Measurements from ENCODE around the gene INSM2. TPM values are rescaled to one million over a fixed set of nuclear protein-coding genes. Genes with fewer than 3 reads are reported as not detected.

Gene INSM2
- total and polyA plus RNA-seq, 2 of the 13 experiments (the other 11 are each of a cell fraction or from before 2014, with no cell fraction given): not detected

- TF ChIP-seq, protein P1, sequence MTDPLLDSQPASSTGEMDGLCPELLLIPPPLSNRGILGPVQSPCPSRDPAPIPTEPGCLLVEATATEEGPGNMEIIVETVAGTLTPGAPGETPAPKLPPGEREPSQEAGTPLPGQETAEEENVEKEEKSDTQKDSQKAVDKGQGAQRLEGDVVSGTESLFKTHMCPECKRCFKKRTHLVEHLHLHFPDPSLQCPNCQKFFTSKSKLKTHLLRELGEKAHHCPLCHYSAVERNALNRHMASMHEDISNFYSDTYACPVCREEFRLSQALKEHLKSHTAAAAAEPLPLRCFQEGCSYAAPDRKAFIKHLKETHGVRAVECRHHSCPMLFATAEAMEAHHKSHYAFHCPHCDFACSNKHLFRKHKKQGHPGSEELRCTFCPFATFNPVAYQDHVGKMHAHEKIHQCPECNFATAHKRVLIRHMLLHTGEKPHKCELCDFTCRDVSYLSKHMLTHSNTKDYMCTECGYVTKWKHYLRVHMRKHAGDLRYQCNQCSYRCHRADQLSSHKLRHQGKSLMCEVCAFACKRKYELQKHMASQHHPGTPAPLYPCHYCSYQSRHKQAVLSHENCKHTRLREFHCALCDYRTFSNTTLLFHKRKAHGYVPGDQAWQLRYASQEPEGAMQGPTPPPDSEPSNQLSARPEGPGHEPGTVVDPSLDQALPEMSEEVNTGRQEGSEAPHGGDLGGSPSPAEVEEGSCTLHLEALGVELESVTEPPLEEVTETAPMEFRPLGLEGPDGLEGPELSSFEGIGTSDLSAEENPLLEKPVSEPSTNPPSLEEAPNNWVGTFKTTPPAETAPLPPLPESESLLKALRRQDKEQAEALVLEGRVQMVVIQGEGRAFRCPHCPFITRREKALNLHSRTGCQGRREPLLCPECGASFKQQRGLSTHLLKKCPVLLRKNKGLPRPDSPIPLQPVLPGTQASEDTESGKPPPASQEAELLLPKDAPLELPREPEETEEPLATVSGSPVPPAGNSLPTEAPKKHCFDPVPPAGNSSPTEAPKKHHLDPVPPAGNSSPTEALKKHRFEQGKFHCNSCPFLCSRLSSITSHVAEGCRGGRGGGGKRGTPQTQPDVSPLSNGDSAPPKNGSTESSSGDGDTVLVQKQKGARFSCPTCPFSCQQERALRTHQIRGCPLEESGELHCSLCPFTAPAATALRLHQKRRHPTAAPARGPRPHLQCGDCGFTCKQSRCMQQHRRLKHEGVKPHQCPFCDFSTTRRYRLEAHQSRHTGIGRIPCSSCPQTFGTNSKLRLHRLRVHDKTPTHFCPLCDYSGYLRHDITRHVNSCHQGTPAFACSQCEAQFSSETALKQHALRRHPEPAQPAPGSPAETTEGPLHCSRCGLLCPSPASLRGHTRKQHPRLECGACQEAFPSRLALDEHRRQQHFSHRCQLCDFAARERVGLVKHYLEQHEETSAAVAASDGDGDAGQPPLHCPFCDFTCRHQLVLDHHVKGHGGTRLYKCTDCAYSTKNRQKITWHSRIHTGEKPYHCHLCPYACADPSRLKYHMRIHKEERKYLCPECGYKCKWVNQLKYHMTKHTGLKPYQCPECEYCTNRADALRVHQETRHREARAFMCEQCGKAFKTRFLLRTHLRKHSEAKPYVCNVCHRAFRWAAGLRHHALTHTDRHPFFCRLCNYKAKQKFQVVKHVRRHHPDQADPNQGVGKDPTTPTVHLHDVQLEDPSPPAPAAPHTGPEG (CRISPR knock-in tag; IDR thresholded peaks at IDR 0.05): peak; percentile 99
- TF ChIP-seq ZKSCAN1 (IDR thresholded peaks at IDR 0.05; ENCODE audit: low read length) (no peak), CREM (IDR thresholded peaks at IDR 0.05) (no peak), CREM (CRISPR knock-in tag; IDR thresholded peaks at IDR 0.05) (peak; percentile 98), TBP (CRISPR knock-in tag; IDR thresholded peaks at IDR 0.05) (no peak), KLF13 (CRISPR knock-in tag; IDR thresholded peaks at IDR 0.05) (peak; percentile 100), ZNF235 (CRISPR knock-in tag; IDR thresholded peaks at IDR 0.05; ENCODE audit: borderline replicate concordance) (peak; percentile 100), ZNF772 (CRISPR knock-in tag; IDR thresholded peaks at IDR 0.05) (peak; percentile 100), ISL2 (CRISPR knock-in tag; IDR thresholded peaks at IDR 0.05) (peak; percentile 100), ZNF12 (CRISPR knock-in tag; IDR thresholded peaks at IDR 0.05) (peak; percentile 100), DRAP1 (CRISPR knock-in tag; IDR thresholded peaks at IDR 0.05) (peak; percentile 98), ZNF441 (CRISPR knock-in tag; IDR thresholded peaks at IDR 0.05; ENCODE audit: borderline replicate concordance) (peak; percentile 100), ATF1 (CRISPR knock-in tag; IDR thresholded peaks at IDR 0.05) (peak; percentile 59; the same call in 1 of the 2 replicates), FOXC1 (CRISPR knock-in tag; IDR thresholded peaks at IDR 0.05; ENCODE audit: borderline replicate concordance) (peak; percentile 100), ZBTB1 (CRISPR knock-in tag; IDR thresholded peaks at IDR 0.05; ENCODE audit: borderline replicate concordance) (peak; percentile 100), CBX1 (IDR thresholded peaks at IDR 0.05; ENCODE audit: low read depth) (peak; percentile 97), ZNF850 (CRISPR knock-in tag; conservative IDR thresholded peaks at IDR 0.05) (peak; percentile 100), FIP1L1 (IDR thresholded peaks at IDR 0.05; ENCODE audit: borderline replicate concordance, insufficient read depth, low read depth, low read length) (no peak; the same call in 1 of the 2 replicates), HNRNPK (IDR thresholded peaks at IDR 0.05; ENCODE audit: low read depth, low read length, poor library complexity, severe bottlenecking) (peak; percentile 44), ZFP36 (IDR thresholded peaks at IDR 0.05; ENCODE audit: borderline replicate concordance, low read depth, low read length, partially characterized antibody) (peak; percentile 61), EED (CRISPR knock-in tag; IDR thresholded peaks at IDR 0.05) (peak; percentile 100)
- TF ChIP-seq, protein P2, sequence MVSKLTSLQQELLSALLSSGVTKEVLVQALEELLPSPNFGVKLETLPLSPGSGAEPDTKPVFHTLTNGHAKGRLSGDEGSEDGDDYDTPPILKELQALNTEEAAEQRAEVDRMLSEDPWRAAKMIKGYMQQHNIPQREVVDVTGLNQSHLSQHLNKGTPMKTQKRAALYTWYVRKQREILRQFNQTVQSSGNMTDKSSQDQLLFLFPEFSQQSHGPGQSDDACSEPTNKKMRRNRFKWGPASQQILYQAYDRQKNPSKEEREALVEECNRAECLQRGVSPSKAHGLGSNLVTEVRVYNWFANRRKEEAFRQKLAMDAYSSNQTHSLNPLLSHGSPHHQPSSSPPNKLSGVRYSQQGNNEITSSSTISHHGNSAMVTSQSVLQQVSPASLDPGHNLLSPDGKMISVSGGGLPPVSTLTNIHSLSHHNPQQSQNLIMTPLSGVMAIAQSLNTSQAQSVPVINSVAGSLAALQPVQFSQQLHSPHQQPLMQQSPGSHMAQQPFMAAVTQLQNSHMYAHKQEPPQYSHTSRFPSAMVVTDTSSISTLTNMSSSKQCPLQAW (CRISPR knock-in tag; IDR thresholded peaks at IDR 0.05): peak; percentile 99
- TF ChIP-seq, protein P3, sequence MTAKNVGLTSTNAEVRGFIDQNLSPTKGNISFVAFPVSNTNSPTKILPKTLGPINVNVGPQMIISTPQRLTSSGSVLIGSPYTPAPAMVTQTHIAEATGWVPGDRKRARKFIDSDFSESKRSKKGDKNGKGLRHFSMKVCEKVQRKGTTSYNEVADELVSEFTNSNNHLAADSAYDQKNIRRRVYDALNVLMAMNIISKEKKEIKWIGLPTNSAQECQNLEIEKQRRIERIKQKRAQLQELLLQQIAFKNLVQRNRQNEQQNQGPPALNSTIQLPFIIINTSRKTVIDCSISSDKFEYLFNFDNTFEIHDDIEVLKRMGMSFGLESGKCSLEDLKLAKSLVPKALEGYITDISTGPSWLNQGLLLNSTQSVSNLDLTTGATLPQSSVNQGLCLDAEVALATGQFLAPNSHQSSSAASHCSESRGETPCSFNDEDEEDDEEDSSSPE (CRISPR knock-in tag; IDR thresholded peaks at IDR 0.05): peak; percentile 98
Observed at GRCh38 chr14:35534873-35535482, 1.0 kb downstream of the INSM2 start (continued).

Data from HepG2 (cell line).